Vagina (tissue), 2 donors: ENCODE measurements around the gene CHST12.

Experiments
- CTCF ChIP-seq, 3 experiments: fragments of 450-650 bp in 2 of 3; fragments of 200-600 bp in 1 of 3; sonication (generic) in 1 of 3; IDR thresholded peaks; one replicate each; pipeline ENCODE4 v1.5.1; 2017 to 2019; ENCODE audit warnings: antibody characterized with exemption in 3 of 3, mild to moderate bottlenecking in 2 of 3, moderate library complexity in 2 of 3
- POLR2A ChIP-seq, 2 donors: fragments of 450-650 bp; IDR thresholded peaks; one replicate each; pipeline ENCODE4 v1.6.1; 2017; ENCODE audit warnings: antibody characterized with exemption in 2 of 2, mild to moderate bottlenecking in 2 of 2, moderate library complexity in 2 of 2

GRCh38 chr7:2471022-2471329 lies 67.6 kb downstream of the CHST12 start:
- TF ChIP-seq CTCF (IDR thresholded peaks at IDR 0.05) (no peak), POLR2A (IDR thresholded peaks at IDR 0.05) (no peak)
